GM19193 (cell line): ENCODE data around the gene CIAO1.

Source experiments
- POLR2A ChIP-seq: IDR thresholded peaks from 4 replicates; pipeline ENCODE4 v1.6.1; 2011; ENCODE audit not compliant: insufficient read depth, insufficient read length; ENCODE audit errors: extremely low read depth

Gene CIAO1

DNA sequence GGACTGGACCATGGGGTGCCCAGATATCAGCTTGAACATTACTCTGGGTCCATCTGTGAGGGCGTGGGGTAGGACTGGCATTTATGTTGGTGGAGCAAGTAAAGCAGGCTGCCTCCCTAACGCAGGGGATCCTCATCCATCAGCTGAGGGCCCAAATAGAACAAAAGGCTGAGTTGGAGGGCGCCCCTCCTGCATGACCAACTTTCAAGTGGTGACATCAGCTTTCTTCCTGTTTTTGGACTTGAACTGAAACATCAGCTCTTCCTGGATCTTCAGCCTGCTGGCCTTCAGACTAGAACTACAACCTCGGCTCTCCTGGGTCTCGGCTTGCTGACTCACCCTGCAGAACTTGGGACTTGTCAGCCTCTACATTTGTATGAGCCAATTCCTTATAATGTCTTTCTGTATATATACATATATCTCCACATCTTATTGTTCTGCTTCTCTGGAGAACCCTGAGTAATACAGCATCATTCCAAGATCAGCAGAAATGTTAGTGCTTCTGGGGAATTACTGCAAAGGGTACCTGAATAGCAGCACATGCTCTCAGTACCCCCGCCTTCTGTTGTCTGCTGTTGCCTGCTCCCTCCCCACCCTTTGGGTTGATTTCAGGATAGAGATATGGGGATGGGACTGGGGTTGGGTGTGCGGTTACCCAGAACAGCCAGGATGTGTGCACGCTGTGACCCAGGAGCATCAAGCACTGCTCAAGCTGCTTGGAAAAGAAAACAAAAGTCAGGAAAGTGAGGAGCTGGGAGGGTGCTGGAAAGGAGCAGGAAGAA lies 20.2 kb upstream of the CIAO1 start:
- TF ChIP-seq POLR2A = no peak

DNA sequence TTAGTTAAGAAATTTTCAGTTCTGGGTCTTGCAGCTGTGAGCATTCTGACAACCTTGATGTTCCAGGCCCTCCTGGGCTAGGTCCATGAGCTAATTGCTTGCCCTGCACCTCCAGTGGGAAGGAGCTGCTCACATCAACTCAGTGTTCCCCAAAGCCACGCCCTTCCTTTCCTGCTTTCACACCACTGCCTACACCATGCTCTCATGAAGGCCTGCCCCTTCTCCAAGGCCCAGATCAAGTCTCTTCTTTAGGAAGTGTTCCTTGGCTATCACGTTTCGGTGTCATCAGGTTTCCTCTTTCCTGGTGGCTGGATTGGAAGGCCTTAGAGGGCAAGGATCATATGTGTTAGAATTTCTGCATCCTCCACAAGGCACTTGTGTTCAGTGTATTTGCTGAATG lies 19.0 kb upstream of the CIAO1 start:
- TF ChIP-seq POLR2A = no peak

DNA sequence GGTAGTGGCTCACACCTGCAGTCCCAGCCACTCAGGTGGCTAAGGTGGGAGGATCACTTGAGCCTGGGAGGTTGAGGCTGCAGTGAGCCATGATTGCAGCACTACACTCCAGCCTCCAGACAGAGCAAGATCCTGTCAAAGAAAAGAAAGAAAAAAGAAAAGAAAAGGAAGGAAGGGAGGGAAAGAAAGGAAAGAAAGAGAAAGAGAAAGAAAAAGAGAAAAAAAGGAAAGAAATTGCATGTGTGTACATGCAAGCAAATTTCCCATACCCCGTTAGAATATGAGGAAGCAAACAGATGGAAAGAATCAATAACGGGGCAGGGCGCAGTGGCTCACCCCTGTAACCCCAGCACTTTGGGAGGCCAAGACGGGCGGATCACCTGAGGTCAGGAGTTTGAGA lies 18.1 kb upstream of the CIAO1 start:
- no peak for TF ChIP-seq POLR2A

DNA sequence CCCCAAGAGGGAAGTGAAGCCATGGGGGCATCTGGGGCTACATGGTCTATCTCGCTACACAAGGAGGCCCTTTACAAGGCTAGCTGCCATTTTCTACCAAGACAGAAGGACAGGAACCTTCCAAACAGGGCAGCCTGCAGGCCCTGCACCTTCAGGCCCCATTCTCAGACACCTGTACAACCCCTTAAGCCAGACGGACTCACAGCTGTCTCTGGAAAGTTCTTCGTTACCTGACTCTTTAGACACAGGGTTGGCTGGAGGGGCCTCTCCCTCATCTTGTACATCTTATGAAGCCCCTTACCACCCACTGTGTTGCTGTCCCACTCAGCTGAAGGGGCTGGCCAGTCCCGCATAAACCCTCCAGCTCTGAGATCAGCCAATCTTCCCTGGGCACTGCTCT lies 17.4 kb upstream of the CIAO1 start:
- no peak for TF ChIP-seq POLR2A

DNA sequence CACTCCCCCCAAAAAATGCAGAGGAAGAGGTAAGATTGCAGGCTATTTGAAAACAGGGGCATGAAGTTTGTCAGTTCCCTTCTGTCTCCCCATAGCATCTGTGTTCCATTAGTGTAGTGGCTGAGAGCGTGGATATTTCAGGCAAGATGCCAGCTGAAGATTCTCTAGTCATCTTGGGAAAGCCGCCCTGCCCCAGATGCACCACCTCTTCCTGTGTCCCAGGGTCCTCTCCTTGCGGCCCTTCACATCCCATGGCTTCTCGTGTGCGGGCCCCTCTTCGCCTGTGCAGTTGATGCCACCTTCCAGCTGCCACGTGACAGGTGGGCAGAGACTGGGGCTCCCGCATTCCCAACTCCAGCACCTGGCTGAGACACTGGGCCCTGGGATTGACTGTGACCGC lies 16.4 kb upstream of the CIAO1 start:
- TF ChIP-seq POLR2A = peak; percentile 31

DNA sequence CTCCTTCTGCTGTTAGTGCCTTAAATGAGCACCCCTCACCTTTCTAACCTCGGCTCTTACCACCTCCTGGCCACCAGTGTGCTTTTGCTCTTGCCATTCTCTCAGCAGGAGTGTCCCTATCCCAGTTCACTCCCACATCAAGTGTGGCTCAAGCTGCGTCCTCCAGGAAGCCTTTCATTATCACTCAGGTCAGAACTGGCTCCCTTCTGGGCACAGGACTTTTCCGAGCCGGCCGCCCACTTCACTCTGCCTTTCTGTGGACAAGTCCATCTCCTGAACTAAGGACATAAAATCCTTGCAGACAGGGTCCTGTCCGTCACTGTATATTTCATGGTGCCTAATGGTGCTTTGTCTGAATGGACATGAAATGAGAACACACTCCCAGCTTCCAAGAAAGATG lies 15.8 kb upstream of the CIAO1 start:
- no peak for TF ChIP-seq POLR2A

DNA sequence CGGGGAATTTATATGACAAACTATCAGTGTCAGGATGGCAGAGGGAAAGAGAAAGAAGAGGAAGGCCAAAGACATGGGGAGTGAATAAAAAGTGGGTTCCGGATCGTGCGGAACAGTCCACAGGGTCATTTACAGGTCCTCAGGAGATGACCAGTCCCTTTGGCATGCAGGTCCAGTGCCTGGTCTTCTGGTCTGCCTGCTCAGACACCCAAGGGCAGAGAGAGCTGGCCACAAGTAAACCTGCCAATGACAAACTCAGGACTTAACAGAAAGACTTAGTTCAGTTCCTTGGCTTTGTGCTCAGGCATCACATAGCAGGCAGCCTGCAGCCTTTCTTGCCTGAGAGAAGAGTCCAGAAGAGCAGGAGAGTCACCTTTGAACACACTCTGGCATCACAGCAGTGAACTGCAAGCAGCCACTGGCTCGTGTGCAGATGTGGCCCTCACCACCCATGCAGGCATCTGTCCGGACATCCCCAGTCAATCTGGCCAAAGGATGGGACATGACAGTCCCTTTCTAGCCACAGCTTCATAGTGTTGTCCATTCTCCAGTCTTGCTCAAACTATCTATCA lies 14.2 kb upstream of the CIAO1 start:
- no peak for TF ChIP-seq POLR2A

DNA sequence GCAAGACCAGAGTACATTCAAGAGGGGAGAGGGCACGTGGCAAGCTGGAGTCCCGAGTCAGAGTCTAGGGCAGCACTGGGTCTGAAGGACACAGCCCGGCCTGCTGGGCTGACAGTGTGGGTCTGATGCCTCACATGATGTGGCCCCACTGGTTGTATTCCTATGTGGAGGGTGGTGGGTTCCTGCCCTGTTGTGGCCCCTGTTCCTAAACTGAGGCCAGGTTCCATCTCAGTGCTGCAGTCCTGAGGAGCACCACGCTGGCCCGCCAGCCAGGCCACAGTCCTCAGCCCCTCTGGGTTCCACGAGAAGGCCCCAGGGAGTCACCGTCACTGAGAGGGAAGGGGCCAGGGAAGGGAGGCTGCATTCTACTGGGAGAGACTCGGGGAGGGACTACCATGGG lies 13.5 kb upstream of the CIAO1 start:
- TF ChIP-seq POLR2A = no peak

DNA sequence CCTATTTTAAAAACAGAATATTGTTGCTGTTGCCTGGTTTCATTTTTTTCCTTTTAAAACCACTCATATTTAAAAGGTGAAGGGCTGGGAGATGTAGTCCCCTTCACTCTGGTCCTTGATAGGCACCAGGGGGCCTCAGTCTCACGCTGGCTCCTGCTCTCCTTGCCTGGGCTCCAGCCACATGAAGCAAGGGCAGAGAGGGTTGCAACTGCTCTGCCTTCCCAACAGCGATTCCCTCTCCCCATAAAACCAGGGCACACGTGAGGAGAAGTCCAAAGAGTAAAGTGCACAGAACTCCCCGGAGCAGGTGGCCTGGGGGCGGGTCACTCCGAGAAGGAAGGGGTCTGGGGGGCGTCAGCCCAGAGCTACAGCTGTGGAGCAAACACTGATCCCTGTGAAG lies 13.0 kb upstream of the CIAO1 start:
- no peak for TF ChIP-seq POLR2A

DNA sequence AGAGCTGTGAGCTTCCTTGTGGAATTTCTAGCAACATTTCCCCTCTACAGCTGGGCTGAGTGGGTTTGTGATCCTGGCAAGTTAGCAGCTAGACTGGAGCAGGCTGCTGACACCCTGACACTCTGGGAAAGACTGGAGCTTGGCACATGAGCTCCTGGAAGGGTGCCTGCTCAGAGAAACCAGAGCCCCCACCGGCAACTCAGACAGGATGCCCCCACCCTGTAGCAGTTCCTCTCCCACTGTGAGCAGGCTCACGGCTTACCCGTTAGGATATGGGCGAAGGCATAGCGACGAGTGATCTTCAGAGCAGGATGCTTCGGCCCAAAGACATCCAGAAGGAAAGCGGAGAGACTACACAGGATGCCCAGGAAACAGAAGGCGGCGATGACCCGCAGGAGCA lies 11.5 kb upstream of the CIAO1 start:
- no peak for TF ChIP-seq POLR2A

DNA sequence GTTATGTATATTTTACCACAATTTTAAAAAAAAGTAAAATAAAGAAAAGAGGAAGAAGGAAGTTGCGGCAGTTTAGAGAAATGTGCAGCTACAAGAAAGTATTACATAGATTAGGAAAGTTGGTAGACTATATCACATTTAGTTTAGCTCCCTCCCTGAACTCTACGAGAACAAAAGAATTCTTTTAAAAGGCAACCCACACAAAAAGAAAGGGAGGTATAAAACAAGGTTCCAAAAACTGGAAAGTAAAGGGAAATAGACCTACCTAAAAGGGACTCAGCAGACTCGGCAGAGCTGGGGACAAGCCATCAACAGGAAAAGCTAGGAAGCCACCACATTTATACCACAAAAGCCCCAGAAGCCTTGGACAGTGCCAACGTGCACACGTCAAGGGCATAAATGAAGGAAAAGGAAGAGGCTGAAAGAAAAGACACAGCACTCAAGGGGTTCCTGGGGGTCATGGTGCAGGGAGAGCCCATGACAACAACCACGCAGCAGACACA lies 9.4 kb upstream of the CIAO1 start:
- no peak for TF ChIP-seq POLR2A

DNA sequence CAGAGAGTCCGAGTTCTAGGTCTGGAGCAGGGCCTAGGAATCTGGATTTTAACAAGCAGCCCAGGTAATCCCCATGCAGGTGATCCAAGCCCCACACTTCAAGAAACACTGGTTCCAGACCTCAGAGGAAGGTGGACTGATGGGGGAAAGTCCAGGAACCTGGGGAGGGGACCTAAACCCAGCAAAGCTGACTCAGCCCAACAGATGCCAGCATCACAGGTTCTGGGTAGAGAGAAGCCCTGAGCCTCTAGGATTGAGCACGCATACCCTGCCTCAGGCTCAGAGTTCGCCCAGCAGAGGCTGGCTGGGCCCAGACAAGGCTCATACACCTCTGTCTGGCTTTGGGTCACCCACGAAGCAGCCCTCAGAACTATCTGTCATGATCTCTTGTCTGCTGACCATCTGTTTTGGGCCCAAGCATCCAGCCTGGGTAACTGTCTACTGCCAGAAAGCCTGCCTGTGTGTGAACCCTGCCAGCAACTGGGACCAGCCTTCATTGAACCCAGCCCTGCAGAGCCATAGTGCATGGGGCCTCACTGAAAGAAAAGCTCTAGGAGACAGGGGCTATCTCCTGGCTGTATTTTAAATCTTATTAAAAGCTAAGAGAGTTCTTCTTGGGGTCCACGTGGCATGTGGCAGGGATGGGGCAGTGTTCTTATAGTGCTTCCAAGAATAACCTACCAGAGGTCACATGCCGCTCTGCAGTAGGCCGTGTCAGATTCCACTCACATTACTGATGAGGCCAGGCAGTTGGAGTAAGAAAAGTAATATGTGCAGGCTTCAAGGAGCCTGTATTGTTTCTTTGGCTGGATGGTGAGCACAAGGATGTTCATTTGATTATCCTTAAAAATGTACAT lies 7.6 kb upstream of the CIAO1 start:
- no peak for TF ChIP-seq POLR2A

DNA sequence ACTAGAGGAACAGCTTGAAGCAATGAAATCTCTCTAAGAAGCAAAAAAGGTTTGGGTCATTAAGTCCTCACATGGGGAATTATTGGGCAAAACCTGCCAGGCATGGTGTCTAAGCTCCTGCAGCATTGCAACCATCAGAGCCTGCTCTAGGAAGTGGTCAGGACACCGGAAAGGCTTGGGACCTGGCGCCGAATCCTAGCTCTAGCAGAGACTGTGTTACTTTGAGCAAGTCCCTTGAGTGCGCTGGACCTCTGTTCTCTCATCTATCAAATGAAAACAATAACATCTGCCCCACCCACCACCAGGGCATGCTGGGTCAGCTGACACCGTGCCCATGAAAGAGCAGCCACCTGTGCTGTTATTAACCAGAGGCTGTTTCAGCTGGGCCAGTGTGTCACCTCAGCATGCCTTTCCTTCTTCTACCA lies 6.5 kb upstream of the CIAO1 start:
- TF ChIP-seq POLR2A = no peak

DNA sequence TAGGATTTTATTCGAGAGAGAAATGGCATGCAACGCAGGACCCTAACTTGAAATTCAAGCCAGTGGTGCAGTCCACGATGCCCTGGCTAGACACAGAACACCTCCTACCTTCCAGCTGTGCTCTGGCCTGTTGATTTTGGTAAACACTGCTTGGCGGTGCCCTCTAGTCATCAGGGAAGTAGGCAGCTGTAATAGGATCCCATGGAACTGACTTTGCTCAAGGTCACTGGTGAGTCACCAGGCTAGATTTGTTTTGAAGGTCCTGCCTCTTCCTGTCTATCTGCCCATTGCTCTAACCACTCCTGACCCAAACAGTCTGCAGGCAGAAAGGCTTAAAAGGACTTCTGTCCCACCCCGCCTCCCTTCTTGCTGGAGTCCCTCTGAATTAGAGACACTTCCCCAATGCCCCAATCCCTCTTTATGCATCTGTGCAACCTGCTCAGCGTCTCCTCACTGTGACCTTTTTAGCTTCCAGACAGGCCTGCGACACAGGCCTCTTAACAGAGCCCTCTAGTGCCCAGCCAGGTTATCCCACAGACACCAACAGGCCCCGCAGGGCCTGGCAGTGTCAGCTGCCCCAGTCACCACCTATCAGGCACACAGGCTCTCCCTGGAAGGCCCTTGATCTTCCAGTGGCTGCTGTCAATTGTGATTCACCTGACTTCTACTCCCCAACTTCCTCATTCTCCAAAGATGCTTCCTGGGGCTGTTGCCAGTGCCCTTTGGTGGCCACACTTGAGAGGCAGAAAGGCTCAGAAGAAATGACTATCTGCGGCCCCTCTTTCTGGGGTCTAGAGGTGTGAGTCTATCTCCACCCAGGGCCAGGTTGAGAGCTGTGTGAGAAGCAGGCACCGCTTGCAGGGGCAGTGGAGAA lies 5.4 kb upstream of the CIAO1 start:
- peak; percentile 25 for TF ChIP-seq POLR2A
